Caco-2 (cell line): ENCODE data around the gene ISCA1. TPM values are rescaled to one million over a fixed set of nuclear protein-coding genes. Genes with fewer than 3 reads are reported as not detected.

Experiments used
- Bru-seq: library from RNA; stranded (reverse); fragments of 400-500 nt; gene quantifications from one replicate; lab custom pipeline; 2021; lab: Mats Ljungman, UMichigan
- BruChase-seq, 2 experiments: library from RNA; stranded (reverse); fragments of 400-500 nt; gene quantifications; one replicate each; lab custom pipeline; 2021; lab: Mats Ljungman, UMichigan
- BruUV-seq: library from RNA; stranded (reverse); fragments of 400-500 nt; replicated peaks from 2 replicates; lab custom pipeline; 2021; lab: Mats Ljungman, UMichigan
- CTCF ChIA-PET: fragments of 300-600 bp; sonication (Branson Sonifier 250); formaldehyde crosslinking; loops from one replicate; lab custom pipeline; 2022; ENCODE audit warnings: antibody characterized with exemption; lab: Charles Lee
- POLR2A ChIA-PET: fragments of 300-600 bp; sonication (Branson Sonifier 250); formaldehyde crosslinking; loops from one replicate; lab custom pipeline; 2022; ENCODE audit warnings: antibody characterized with exemption; lab: Charles Lee
- DNase-seq, 2 experiments: peaks; one replicate each; pipeline versions ENCODE4 v3.0.0 to v3.0.0-alpha.2; 2020 to 2022
- H3K27me3 ChIP-seq: replicated peaks from 2 replicates; pipeline ENCODE4 v1.6.0; 2011; ENCODE audit warnings: low read length; ENCODE audit not compliant: control insufficient read depth, insufficient read depth
- H3K36me3 ChIP-seq: 2 replicates; pipeline ENCODE4 v1.5.1; 2011; ENCODE audit warnings: low read length; ENCODE audit not compliant: control insufficient read depth, insufficient read depth
- H3K4me1 ChIP-seq: fragments of 250-450 bp; sonication (Bioruptor Pico); 2 replicates; pipeline ENCODE4 v1.5.1; 2020; ENCODE audit warnings: mild to moderate bottlenecking
- H3K4me3 ChIP-seq: 2 replicates; pipeline ENCODE4 v1.5.1; 2011; ENCODE audit warnings: low read depth, mild to moderate bottlenecking, control low read depth, low read length
- H3K9me3 ChIP-seq: fragments of 250-450 bp; sonication (Bioruptor Pico); 2 replicates; pipeline ENCODE4 v1.5.1; 2020; ENCODE audit warnings: mild to moderate bottlenecking, moderate library complexity
- H3K27ac Mint-ChIP-seq: one replicate; pipeline ENCODE4 v1.8.0; 2022; ENCODE audit warnings: mixed read lengths; ENCODE audit not compliant: unreplicated experiment
- H3K27me3 Mint-ChIP-seq: one replicate; pipeline ENCODE4 v1.8.0; 2022; ENCODE audit warnings: mixed read lengths; ENCODE audit not compliant: insufficient read depth, unreplicated experiment
- H3K36me3 Mint-ChIP-seq: one replicate; pipeline ENCODE4 v1.8.0; 2022; ENCODE audit warnings: mild to moderate bottlenecking, mixed read lengths; ENCODE audit not compliant: insufficient read depth, unreplicated experiment
- H3K4me1 Mint-ChIP-seq: one replicate; pipeline ENCODE4 v1.8.0; 2022; ENCODE audit warnings: low read depth, mixed read lengths; ENCODE audit not compliant: unreplicated experiment
- H3K4me3 Mint-ChIP-seq: one replicate; pipeline ENCODE4 v1.8.0; 2022; ENCODE audit warnings: mild to moderate bottlenecking, moderate library complexity, mixed read lengths; ENCODE audit not compliant: unreplicated experiment
- H3K9me3 Mint-ChIP-seq: one replicate; pipeline ENCODE4 v1.8.0; 2022; ENCODE audit warnings: mixed read lengths; ENCODE audit not compliant: unreplicated experiment
- CTCF ChIP-seq, 2 experiments: fragments of 200-600 bp in 1 of 2; IDR thresholded peaks; 1 replicate in 1 of 2; 2 replicates in 1 of 2; pipeline versions ENCODE4 v1.5.1 to v1.8.0; 2011 to 2022; ENCODE audit warnings: antibody characterized with exemption in 1 of 2, control low read depth in 1 of 2, inconsistent platforms in 1 of 2, low read depth in 1 of 2, low read length in 1 of 2, mild to moderate bottlenecking in 1 of 2, moderate library complexity in 1 of 2; ENCODE audit not compliant: insufficient read depth in 1 of 2, severe bottlenecking in 1 of 2, unreplicated experiment in 1 of 2
- intact Hi-C: fragments of 100-400 bp; cut with micrococcal nuclease; formaldehyde crosslinking; loops from one replicate; pipeline ENCODE4 v1.10.0; 2022; ENCODE audit not compliant: unreplicated experiment
- long read RNA-seq: library from polyadenylated mRNA; stranded (forward); transcript quantifications from one replicate; pipeline ENCODE4 v2.0.0, GENCODE V29; 2022
- total RNA-seq: library from RNA; stranded (reverse); gene quantifications from 2 replicates; pipeline ENCODE4 v1.2.3, GENCODE V29; 2022

ISCA1 gene
- total RNA-seq (11.2 and 12.8 TPM in 2 replicates), Bru-seq, nascent RNA (percentile 69 among the genes with signal in this experiment), BruChase-seq, experiment 1, labeled RNA remaining after a 2-hour chase (percentile 76 among the genes with signal in this experiment), BruChase-seq, experiment 2, labeled RNA remaining after a 6-hour chase (percentile 78 among the genes with signal in this experiment)
- long read RNA-seq, transcript ISCA1-203 (4 exons, 1,958 nt), result major isoform, 24 of 30 reads
- long read RNA-seq, partial matches to known transcripts, result 0 of 30 reads
- long read RNA-seq, other reads (novel, unspliced or antisense), result 2 of 30 reads

GRCh38 chr9:86282077-86282978 is at the start of gene ISCA1:
Gene ISCA1, minus strand, starts transcription at chr9:86282538. Its CDS starts 80 bp downstream, at chr9:86282458.
- Mint-ChIP-seq H3K4me3 (peak within 1 kb of the TSS; percentile 76), H3K27ac (peak within 1 kb of the TSS; percentile 91), H3K9me3 (no peaks in the 10 kb centered on the region), H3K27me3 (no peaks in the 10 kb centered on the region), H3K4me1 (peaks cover 10% of the 10 kb centered on the region), H3K36me3 (peaks cover 18% of the 10 kb centered on the region)
- no peak for TF ChIP-seq CTCF (IDR thresholded peaks at IDR 0.05; ENCODE audit: insufficient read depth in 1 of 2, low read depth in 1 of 2, low read length in 1 of 2, severe bottlenecking in 1 of 2, unreplicated experiment in 1 of 2)
- peaks cover 3% of the 10 kb centered on the region; the same call in 1 of the 2 replicates for H3K4me1 ChIP-seq
- POLR2A ChIA-PET, result interaction anchor here (0.5 kb wide), 1 partner anchor 115 kb away, joined by 3 read pairs; no protein-coding TSS in a partner anchor
- no peaks in the 10 kb centered on the region; the same call in 1 of the 2 replicates for H3K36me3 ChIP-seq
- intact Hi-C loops, result loop anchor here (5.0 kb wide), 1 partner anchor 140 kb away; no protein-coding TSS in a partner anchor
- BruUV-seq, result no TSS peak
- H3K27me3 ChIP-seq, result no peaks in the 10 kb centered on the region
- no peaks in the 10 kb centered on the region for H3K9me3 ChIP-seq
- DNase-seq, result peak; percentile 92 to 94
- CTCF ChIA-PET, result interaction anchor here (1.4 kb wide), 1 partner anchor 80 kb away, joined by 6 read pairs; no protein-coding TSS in a partner anchor
- H3K4me3 ChIP-seq, result peak within 1 kb of the TSS; percentile 84

- Mint-ChIP-seq H3K36me3 (peaks cover 19% of the 10 kb centered on the region), H3K4me3 (no peak overlapping the region), H3K9me3 (no peaks in the 10 kb centered on the region), H3K4me1 (no peaks in the 10 kb centered on the region), H3K27me3 (no peaks in the 10 kb centered on the region), H3K27ac (no peak overlapping the region)
- no peak for DNase-seq
- CTCF ChIA-PET, result no interaction called here
- H3K36me3 ChIP-seq, result no peaks in the 10 kb centered on the region
- H3K9me3 ChIP-seq, result no peaks in the 10 kb centered on the region
- H3K27me3 ChIP-seq, result no peaks in the 10 kb centered on the region
- intact Hi-C loops, result no loop called here
- POLR2A ChIA-PET, result no interaction called here
- H3K4me1 ChIP-seq, result peaks cover 6% of the 10 kb centered on the region
- no TSS peak for BruUV-seq
- no peak for TF ChIP-seq CTCF (IDR thresholded peaks at IDR 0.05; ENCODE audit: insufficient read depth in 1 of 2, low read depth in 1 of 2, low read length in 1 of 2, severe bottlenecking in 1 of 2, unreplicated experiment in 1 of 2)
- no peak overlapping the region for H3K4me3 ChIP-seq
Observed at GRCh38 chr9:86330186-86330585, 47.8 kb upstream of the ISCA1 start.

GRCh38 chr9:86329649-86330048 is 47.3 kb upstream of the ISCA1 start:
- Mint-ChIP-seq H3K36me3 (peaks cover 19% of the 10 kb centered on the region), H3K27ac (no peak overlapping the region), H3K9me3 (no peaks in the 10 kb centered on the region), H3K4me1 (no peaks in the 10 kb centered on the region), H3K27me3 (no peaks in the 10 kb centered on the region), H3K4me3 (no peak overlapping the region)
- no peaks in the 10 kb centered on the region for H3K9me3 ChIP-seq
- peaks cover under 1% of the 10 kb centered on the region; the same call in 1 of the 2 replicates for H3K4me1 ChIP-seq
- intact Hi-C loops, result no loop called here
- no TSS peak for BruUV-seq
- POLR2A ChIA-PET, result no interaction called here
- H3K4me3 ChIP-seq, result no peak overlapping the region
- no peaks in the 10 kb centered on the region for H3K36me3 ChIP-seq
- DNase-seq, result no peak
- no peaks in the 10 kb centered on the region for H3K27me3 ChIP-seq
- TF ChIP-seq CTCF (IDR thresholded peaks at IDR 0.05; ENCODE audit: insufficient read depth in 1 of 2, low read depth in 1 of 2, low read length in 1 of 2, severe bottlenecking in 1 of 2, unreplicated experiment in 1 of 2), result no peak
- CTCF ChIA-PET, result no interaction called here
